Stimulated activated CD4-positive, alpha-beta T cell treated with anti-CD3 and anti-CD28 coated beads, TNF-alpha, amount 100 ng/mL, for 4 hours (primary cell): ENCODE results near the gene LSM5.
"Not testable (repeated sequence)": the region's sequence is repeated elsewhere in the genome, so short reads cannot be mapped to it uniquely, and the experiment has no call there.

ENCODE experiments used
- DNase-seq, 3 experiments: peaks; one replicate each; pipeline ENCODE4 v3.0.0-alpha.2; 2020; ENCODE audit warnings: low read depth in 3 of 3

The LSM5 gene

GRCh38 chr7:32506266-32507054 is 16.3 kb upstream of the LSM5 start:
- DNase-seq: no peak

- no peak for DNase-seq
Measured at GRCh38 chr7:32502728-32503127, 12.5 kb upstream of the LSM5 start.

DNA sequence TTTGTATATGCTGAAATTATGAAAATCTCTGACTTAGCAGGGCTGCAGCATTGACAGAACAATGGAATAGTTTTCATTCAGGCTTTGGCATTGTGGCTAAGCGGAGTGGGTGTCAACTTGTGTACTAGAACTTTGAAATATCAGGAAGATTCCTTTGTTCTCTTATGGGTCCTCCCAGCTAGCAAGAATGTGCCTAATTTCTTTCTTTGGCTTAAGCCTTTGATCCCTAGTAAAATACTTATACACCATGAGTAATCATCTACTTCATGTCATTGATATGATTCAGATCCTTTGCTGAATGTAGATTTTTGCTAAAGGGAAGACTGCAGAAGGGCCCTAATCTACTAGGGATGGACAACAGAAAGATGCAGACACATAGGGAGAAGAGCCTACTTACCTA is 11.3 kb upstream of the LSM5 start:
- DNase-seq: no peak

DNA sequence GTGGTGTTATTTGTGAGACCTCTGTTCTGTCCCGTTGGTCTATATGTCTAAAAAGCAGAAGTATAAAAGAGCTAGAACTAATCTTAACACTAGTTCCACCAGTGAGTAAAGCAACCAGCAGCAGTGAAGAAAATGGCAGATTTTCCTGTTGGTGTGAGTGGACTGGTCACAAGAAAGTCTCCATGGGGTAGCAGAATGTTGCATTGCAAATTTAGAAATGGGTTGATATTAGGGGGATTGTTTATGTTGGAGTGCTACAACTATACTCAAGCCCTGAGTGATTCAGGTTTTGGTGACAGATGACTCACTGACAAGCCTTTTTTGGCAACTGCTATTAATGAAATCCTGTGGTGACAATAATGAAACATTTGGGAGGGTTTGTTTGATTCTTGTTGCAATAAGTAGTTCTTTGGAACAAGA is 10.8 kb upstream of the LSM5 start:
- DNase-seq: no peak

- DNase-seq: not testable (repeated sequence)
Measured at GRCh38 chr7:32500216-32500615, 10.0 kb upstream of the LSM5 start.

DNA sequence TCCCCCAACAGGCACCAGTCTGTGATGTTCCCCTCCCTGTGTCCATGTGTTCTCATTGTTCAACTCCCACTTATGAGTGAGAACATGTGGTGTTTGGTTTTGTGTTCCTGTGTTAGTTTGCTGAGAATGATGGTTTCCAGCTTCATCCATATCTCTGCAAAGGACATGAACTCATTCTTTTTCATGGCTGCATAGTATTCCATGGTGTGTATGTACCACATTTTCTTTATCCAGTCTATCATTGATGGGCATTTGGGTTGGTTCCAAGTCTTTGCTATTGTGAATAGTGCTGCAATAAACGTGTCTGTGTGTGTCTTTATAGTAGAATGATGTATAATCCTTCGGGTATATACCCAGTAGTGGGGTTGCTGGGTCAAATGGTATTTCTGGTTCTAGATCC is 9.6 kb upstream of the LSM5 start:
- not testable (repeated sequence) for DNase-seq

DNA sequence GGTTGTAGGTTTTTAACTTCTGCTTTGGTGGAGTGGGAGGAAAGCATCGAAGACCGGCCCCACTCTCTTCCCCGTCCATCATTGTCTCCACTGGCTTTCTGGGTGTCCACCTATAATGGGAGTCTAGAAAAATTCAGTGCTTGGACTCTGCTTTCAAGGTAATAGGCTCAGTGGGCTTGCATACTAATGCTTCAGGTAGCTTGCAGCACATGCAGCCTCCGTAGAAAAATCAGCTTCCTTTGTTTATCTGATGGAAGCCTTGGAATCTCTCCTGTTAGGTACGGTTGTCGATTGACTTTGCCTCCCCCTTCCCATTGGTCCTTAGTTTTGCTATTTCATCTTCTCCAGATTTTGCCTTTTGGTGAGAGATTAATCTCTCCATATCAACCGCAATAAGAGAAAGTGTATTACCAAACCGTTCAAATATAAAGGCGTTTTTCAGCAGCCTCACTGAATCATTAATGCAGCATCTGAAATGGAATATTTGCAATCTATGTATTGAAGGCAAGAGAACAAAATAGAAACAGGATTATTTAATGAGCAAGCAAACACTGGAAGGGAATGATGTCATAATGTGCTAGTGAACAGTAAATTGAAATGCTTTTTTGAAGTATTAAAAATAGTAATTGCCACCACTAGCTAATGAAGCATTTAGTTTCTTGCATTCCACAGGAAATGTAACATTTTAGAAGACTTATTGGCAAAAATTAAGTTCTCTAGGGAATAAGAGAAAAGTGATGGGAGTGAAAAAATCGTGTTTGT is 6.1 kb upstream of the LSM5 start:
- DNase-seq: no peak

- DNase-seq: peak; percentile 97 to 99 (median 98)
Measured at GRCh38 chr7:32495298-32496051, 5.3 kb upstream of the LSM5 start, which contains the start of gene AVL9. TSS of gene AVL9 (plus strand) at chr7:32495489. CDS start at chr7:32495710, 221 bp downstream.

DNA sequence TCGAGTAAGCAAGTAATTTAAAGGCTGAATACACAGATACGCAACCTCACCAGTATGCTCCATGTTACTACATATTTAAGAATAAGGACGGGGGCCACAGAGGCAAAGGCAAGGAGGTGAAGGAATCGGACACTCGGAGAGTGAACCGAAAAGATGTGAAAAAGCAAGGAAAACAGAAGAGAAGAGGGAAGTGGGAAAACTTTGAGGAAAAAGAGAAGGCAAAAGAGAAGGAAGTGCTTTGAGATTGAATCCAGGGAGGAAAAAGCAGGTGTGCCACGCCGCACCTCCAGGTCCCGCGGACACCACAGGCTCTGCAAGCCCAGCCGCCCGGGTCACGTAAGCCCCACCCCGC is 4.7 kb upstream of the LSM5 start:
- no peak for DNase-seq

GRCh38 chr7:32489788-32490126 is 423 bp downstream of the LSM5 start:
- DNase-seq: no peak

- no peak for DNase-seq
Measured at GRCh38 chr7:32481921-32482320, 8.3 kb downstream of the LSM5 start.

DNA sequence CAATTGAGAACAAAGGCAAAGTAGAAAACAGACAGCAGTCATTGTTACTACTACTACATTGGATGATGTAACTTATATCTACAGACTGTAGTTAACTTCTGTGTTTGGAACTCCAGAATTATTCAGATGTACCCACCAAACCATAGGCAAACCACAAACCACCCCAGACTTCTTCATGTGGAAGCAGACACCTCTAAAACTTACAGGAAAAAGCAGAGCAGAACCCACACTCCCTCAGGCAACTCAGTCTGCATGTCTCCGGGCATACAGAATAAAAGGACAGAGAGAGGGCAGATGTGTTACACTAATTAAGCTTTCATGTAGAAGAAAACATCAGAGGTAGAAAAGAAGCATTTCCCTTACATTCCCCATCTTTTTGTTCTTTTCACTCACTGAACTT is 9.0 kb downstream of the LSM5 start:
- no peak for DNase-seq

DNA sequence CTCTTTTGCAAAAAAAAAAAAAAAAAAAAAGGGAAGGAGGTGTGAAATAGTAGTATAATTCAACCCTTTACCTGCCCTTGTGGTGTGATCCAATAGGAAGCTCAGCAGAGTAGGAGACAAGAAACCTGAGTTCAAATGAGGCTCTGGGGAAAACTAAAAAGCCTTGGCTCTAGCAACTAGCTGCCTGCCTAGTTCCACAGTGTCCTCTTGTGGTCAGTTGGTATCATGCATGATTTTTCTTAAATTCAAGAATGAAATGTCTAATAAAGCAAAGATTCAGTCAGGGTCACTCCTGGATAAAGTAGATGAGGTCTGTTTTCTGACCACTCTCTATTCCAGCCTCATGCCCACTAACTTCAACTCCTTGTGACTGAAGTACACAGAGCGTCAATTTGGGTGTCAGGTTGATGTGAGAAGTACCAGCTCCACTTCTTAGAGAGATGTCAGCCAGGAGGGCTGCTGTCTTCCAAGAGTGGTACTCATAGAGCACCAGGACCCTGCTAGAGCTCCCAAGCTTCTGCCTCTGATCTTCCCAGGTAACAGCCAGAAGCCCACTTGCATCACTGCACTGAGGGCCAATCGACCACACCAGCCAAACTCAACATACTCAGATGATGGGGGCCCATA is 10.5 kb downstream of the LSM5 start:
- DNase-seq: no peak

DNA sequence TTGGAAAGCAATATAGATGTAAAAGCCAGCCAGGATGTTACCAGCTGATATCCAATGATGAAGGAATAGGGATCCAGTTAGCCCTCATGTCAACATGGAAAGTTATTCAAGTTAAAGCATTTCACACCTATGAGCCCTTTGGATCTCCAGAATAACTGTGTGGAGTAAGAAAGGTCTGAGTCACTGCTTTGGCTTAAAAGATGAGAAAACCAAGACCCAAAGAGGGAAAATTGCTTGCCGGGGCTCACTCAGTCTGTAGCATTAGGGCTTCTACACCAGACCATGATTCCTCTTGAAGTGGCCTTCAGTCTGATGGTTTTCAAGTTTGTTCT is 12.6 kb downstream of the LSM5 start:
- DNase-seq: no peak

DNA sequence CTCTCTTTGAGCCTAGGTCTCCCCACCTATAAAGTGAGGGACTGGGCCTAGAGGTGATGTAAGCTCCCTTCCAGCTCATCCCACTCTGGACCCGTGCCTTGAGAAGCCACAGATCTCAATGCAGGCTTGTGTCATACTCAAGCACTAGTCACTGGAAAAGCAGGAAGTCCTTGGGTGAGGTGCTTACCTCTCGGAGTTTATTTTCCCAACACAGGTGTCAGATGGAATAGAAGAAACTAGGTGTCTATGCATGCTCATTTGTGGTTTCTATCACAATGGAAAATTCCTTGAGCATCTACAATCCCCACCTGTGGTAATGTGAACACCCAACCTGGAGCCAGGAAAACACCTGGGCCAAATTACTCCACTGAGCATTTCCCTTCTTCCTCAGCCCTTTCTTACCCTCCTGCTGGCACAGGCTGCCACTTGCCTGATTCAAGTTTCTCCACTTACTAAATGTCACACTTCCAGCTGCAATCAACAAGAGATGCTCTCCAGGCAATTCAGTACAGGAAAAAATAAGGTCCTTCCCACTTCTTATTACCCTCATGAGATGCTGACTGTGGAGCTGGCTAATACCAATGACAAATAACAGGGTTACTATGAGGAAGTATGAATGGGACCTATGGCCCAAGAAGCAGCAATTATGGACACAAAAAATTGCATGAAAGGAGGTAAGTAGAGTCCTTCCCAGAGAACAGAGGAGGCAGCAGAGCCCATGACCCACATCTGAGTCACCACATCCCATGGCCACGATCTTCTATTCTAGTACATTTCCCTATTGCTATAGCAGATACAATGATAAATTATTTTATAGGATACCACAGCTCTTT is 13.1 kb downstream of the LSM5 start:
- no peak for DNase-seq

DNA sequence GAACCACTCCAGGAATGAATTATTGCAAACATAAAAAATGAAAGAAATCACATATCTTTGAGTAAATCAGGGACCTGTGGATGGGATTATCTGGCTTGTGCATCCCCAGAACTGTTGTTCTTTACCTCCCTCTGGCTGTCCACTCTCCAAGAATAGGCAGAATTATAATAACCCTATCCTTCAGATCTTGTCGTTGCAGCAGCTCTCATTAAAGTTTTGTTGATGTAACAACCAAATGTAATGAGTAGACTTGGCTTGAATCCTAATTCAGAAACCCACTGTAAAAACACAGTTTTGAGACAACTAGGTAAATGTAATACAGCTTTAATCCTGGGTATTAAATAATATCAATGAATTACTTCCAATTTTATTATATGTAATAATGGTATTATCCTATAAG is 16.2 kb downstream of the LSM5 start:
- no peak for DNase-seq

GRCh38 chr7:32472015-32472414 is 18.2 kb downstream of the LSM5 start:
- DNase-seq: no peak

GRCh38 chr7:32470871-32471270 is 19.3 kb downstream of the LSM5 start:
- DNase-seq: no peak

GRCh38 chr7:32470004-32470403 is 20.2 kb downstream of the LSM5 start:
- DNase-seq: not testable (repeated sequence)

- DNase-seq: not testable (repeated sequence)
Measured at GRCh38 chr7:32464641-32465416, 25.4 kb downstream of the LSM5 start.

DNA sequence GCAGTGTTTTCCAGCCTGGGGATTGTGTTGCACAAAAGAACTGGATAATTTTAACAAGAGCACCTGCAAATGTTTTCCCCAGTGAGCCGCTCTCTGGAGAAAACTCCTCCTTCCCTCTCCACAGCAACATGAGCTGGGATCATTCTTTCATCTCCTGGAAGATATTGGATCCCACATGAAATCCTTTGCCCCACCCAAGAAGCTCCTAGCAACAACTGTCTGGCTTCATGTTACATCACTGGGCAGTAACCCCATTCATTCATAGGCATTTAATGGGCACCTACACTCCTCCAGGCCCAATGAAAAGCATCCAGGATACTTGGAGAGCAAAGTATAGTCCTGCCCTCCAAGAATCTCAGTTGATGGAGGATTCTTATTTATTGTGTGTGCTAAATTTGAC is 27.2 kb downstream of the LSM5 start:
- DNase-seq: no peak
